Colonic mucosa (tissue), 4 donors: ENCODE measurements around the gene MNDA. TPM values are rescaled to one million over a fixed set of nuclear protein-coding genes. Genes with fewer than 3 reads are reported as not detected.

Experiments
- DNase-seq: peaks from one replicate; pipeline ENCODE4 v3.0.0-alpha.2; 2020
- H3K27ac ChIP-seq: fragments of 200-600 bp; one replicate; pipeline ENCODE4 v1.8.0; 2021
- H3K27me3 ChIP-seq: fragments of 200-600 bp; one replicate; pipeline ENCODE4 v1.8.0; 2021
- H3K36me3 ChIP-seq: fragments of 200-600 bp; one replicate; pipeline ENCODE4 v1.8.0; 2021
- H3K4me1 ChIP-seq: fragments of 200-600 bp; one replicate; pipeline ENCODE4 v1.8.0; 2021; ENCODE audit warnings: mild to moderate bottlenecking
- H3K4me3 ChIP-seq: fragments of 200-600 bp; one replicate; pipeline ENCODE4 v1.8.0; 2021
- H3K9ac ChIP-seq, 2 donors: one replicate each; pipeline ENCODE4 v1.7.0; 2013; ENCODE audit warnings: control low read depth in 2 of 2, low read depth in 2 of 2, low read length in 2 of 2
- H3K9me3 ChIP-seq: fragments of 200-600 bp; one replicate; pipeline ENCODE4 v1.8.0; 2021
- CTCF ChIP-seq: fragments of 200-600 bp; IDR thresholded peaks from one replicate; pipeline ENCODE4 v1.8.0; 2022; ENCODE audit warnings: antibody characterized with exemption, mild to moderate bottlenecking
- intact Hi-C: fragments of 100-400 bp; cut with DNase I; formaldehyde crosslinking; loops from one replicate; pipeline ENCODE4 v1.14.1; 2022
- total RNA-seq, 2 donors: library from RNA; stranded (reverse); fragmentation: NEBNext Ultra II Directional in 1 of 2; extraction: Animal tissue kit (Norgen Biotek cat#: 25700) in 1 of 2; gene quantifications; one replicate each; pipeline ENCODE4 v1.2.1, GENCODE V29; 2021
- donor health status: healthy.
- donor health status: DM: no; HTN: no; CAD: no.
- donor health status: DM: no; HTN: no; CAD: no.

Gene MNDA
- total RNA-seq, 2 donors from 2014 or later = 0.37 to 4.1 TPM

GRCh38 chr1:158873141-158873540 is 42.0 kb downstream of the MNDA start:
- Histone ChIP-seq H3K9ac (no peak overlapping the region), H3K27me3 (no peaks in the 10 kb centered on the region), H3K27ac (no peak overlapping the region), H3K4me1 (no peaks in the 10 kb centered on the region), H3K9me3 (no peaks in the 10 kb centered on the region), H3K4me3 (no peak overlapping the region), H3K36me3 (no peaks in the 10 kb centered on the region)
- no peak for TF ChIP-seq CTCF
- DNase-seq = no peak
- intact Hi-C loops = no loop called here

- no peaks in the 10 kb centered on the region for H3K9me3 ChIP-seq
- no peak overlapping the region for H3K9ac ChIP-seq
- intact Hi-C loops = no loop called here
- DNase-seq = no peak
- no peaks in the 10 kb centered on the region for H3K27me3 ChIP-seq
- no peaks in the 10 kb centered on the region for H3K36me3 ChIP-seq
- no peak overlapping the region for H3K4me3 ChIP-seq
- no peaks in the 10 kb centered on the region for H3K4me1 ChIP-seq
- no peak for TF ChIP-seq CTCF
- H3K27ac ChIP-seq = no peak overlapping the region
Measured at GRCh38 chr1:158893654-158894053, 62.5 kb downstream of the MNDA start.

GRCh38 chr1:158898722-158899121 is 67.6 kb downstream of the MNDA start:
- intact Hi-C loops = no loop called here

More at GRCh38 chr1:158898722-158899121, 67.6 kb downstream of the MNDA start:
- no peaks in the 10 kb centered on the region for H3K36me3 ChIP-seq
- H3K4me3 ChIP-seq = no peak overlapping the region
- H3K4me1 ChIP-seq = no peaks in the 10 kb centered on the region
- H3K27ac ChIP-seq = no peak overlapping the region
- no peak overlapping the region for H3K9ac ChIP-seq
- no peaks in the 10 kb centered on the region for H3K27me3 ChIP-seq
- no peak for TF ChIP-seq CTCF
- no peaks in the 10 kb centered on the region for H3K9me3 ChIP-seq
- no peak for DNase-seq

Other genes starting within 250 kb of the MNDA start
- not detected for gene OR10Z1, start 226.1 kb upstream of the MNDA start, total RNA-seq
- gene SPTA1, start 144.6 kb upstream of the MNDA start, total RNA-seq = not detected
- gene OR6K2, start 130.7 kb upstream of the MNDA start, total RNA-seq = not detected
- gene OR6K3, start 110.6 kb upstream of the MNDA start, total RNA-seq = not detected
- not detected for gene OR6K6, start 76.6 kb upstream of the MNDA start, total RNA-seq
- gene OR6N1, start 59.2 kb upstream of the MNDA start, total RNA-seq = not detected
- gene OR6N2, start 50.1 kb upstream of the MNDA start, total RNA-seq = not detected
- gene PYHIN1, start 100.2 kb downstream of the MNDA start, total RNA-seq = under 1 TPM; 0.61 to 0.86 TPM
- gene IFI16, start 178.6 kb downstream of the MNDA start, total RNA-seq = 10 to 100 TPM; 15.1 to 36.0 TPM
- gene AIM2, start 245.4 kb downstream of the MNDA start, total RNA-seq = under 1 TPM in 1 of 2 donors, not detected in 1; 0.69 TPM